K562 (cell line): Measurements from ENCODE around the gene SERPIND1. TPM values are rescaled to one million over a fixed set of nuclear protein-coding genes. Genes with fewer than 3 reads are reported as not detected.

Experiments used
- ATAC-seq: fragments of 200-7000 bp; cut with Tn5 transposase; 3 replicates; pipeline ENCODE4 v1.9.1; 2020; ENCODE audit warnings: moderate library complexity
- BruUV-seq: library from RNA; stranded (reverse); fragments of 400-500 nt; replicated peaks from 2 replicates; lab custom pipeline; 2021; lab: Mats Ljungman, UMichigan
- CTCF ChIA-PET: fragments of 300-600 bp; formaldehyde crosslinking; extraction: SDS; loops from one replicate; lab custom pipeline; 2021; ENCODE audit warnings: low intra/inter-chr PET ratio; lab: Yijun Ruan, JAX
- POLR2A ChIA-PET: fragments of 300-600, 350-650 bp; sonication (Branson Sonifier 250); formaldehyde crosslinking; extraction: SDS; loops from one replicate; lab custom pipeline; 2021; ENCODE audit warnings: antibody characterized with exemption, inconsistent platforms; lab: Yijun Ruan, JAX
- DNase-seq, 4 experiments: peaks; one replicate each; pipeline versions ENCODE4 v3.0.0 to v3.0.0-alpha.2; 2011 to 2018; ENCODE audit warnings: low spot score in 3 of 4, mixed read lengths in 3 of 4; ENCODE audit errors: extremely low read depth in 1 of 4
- FAIRE-seq: peaks from 2 replicates; lab custom pipeline; 2011; peaks lifted over from hg19 to GRCh38; lab: Jason Lieb, UNC
- H2AFZ ChIP-seq: 2 replicates; pipeline ENCODE4 v1.6.0; 2011; ENCODE audit warnings: low read depth, low read length, control low read depth, inconsistent platforms
- H3K27ac ChIP-seq: fragments of 200-600 bp; 3 replicates; pipeline ENCODE4 v1.8.0; 2011; ENCODE audit warnings: low read depth, mild to moderate bottlenecking, control low read depth, inconsistent platforms, low read length, moderate library complexity, mixed read lengths; ENCODE audit errors: extremely low read depth
- H3K27me3 ChIP-seq, 2 experiments: fragments of 300-600 bp in 1 of 2; 2 replicates in 1 of 2; 3 replicates in 1 of 2; pipeline versions ENCODE4 v1.6.0 to v1.8.0; 2011; ENCODE audit warnings: inconsistent platforms in 2 of 2, low read length in 2 of 2, mild to moderate bottlenecking in 1 of 2, mixed read lengths in 1 of 2, moderate library complexity in 1 of 2; ENCODE audit not compliant: control insufficient read depth in 2 of 2, insufficient read depth in 2 of 2
- H3K36me3 ChIP-seq: fragments of 300-600 bp; 3 replicates; pipeline ENCODE4 v1.8.0; 2011; ENCODE audit warnings: mild to moderate bottlenecking, low read length, inconsistent platforms; ENCODE audit not compliant: control insufficient read depth, insufficient read depth
- H3K4me1 ChIP-seq, 2 experiments: fragments of 200-600 bp in 1 of 2; replicated peaks in 1 of 2; 2 replicates in 1 of 2; 3 replicates in 1 of 2; pipeline versions ENCODE4 v1.5.1 to v1.8.0; 2011; ENCODE audit warnings: inconsistent platforms in 2 of 2, low read length in 2 of 2, mild to moderate bottlenecking in 1 of 2, mixed read lengths in 1 of 2, moderate library complexity in 1 of 2; ENCODE audit not compliant: control insufficient read depth in 2 of 2, insufficient read depth in 2 of 2
- H3K4me2 ChIP-seq: 2 replicates; pipeline ENCODE4 v1.6.1; 2011; ENCODE audit warnings: low read length, control low read depth, inconsistent platforms, mixed read lengths; ENCODE audit not compliant: insufficient read depth
- H3K4me3 ChIP-seq: fragments of 200-600 bp; sonication (generic), shearing (Covaris generic); 2 replicates; pipeline ENCODE4 v1.5.1; 2016; ENCODE audit warnings: control low read depth, inconsistent platforms
- H3K79me2 ChIP-seq: fragments of 200-600 bp; 3 replicates; pipeline ENCODE4 v1.8.0; 2011; ENCODE audit warnings: low read length, inconsistent platforms; ENCODE audit not compliant: control insufficient read depth, insufficient read depth
- H3K9ac ChIP-seq, 2 experiments: 2 replicates each; pipeline versions ENCODE4 v1.6.0 to v1.6.1; 2011; ENCODE audit warnings: low read depth in 2 of 2, low read length in 2 of 2, control low read depth in 1 of 2, inconsistent platforms in 1 of 2, mild to moderate bottlenecking in 1 of 2, mixed read lengths in 1 of 2; ENCODE audit not compliant: insufficient read depth in 1 of 2
- H3K9me1 ChIP-seq: one replicate; pipeline ENCODE4 v1.6.0; 2011; ENCODE audit warnings: inconsistent platforms, mild to moderate bottlenecking, low read length, moderate library complexity; ENCODE audit not compliant: control insufficient read depth, insufficient read depth
- H3K9me3 ChIP-seq: replicated peaks from 2 replicates; pipeline ENCODE4 v1.5.1; 2011; ENCODE audit warnings: low read depth, low read length, inconsistent platforms; ENCODE audit not compliant: control insufficient read depth, insufficient read depth
- H4K20me1 ChIP-seq: replicated peaks from 2 replicates; pipeline ENCODE4 v1.6.1; 2011; ENCODE audit warnings: low read length, inconsistent platforms, mixed read lengths; ENCODE audit not compliant: control insufficient read depth, insufficient read depth
- BRCA1 ChIP-seq, 2 experiments: fragments of 450-650 bp in 1 of 2; sonication (generic) in 1 of 2; formaldehyde crosslinking in 1 of 2; IDR thresholded peaks; 2 replicates each; pipeline versions ENCODE4 v1.5.0 to v1.6.1; 2017 to 2020; ENCODE audit warnings: mild to moderate bottlenecking in 1 of 2, missing genetic modification reagents in 1 of 2
- CBFB ChIP-seq: sonication (generic); formaldehyde crosslinking; IDR thresholded peaks from 2 replicates; pipeline ENCODE4 v1.4.0; 2020; ENCODE audit warnings: mild to moderate bottlenecking, missing genetic modification reagents
- ILK ChIP-seq: fragments of 450-650 bp; IDR thresholded peaks from 2 replicates; pipeline ENCODE4 v1.6.1; 2016; ENCODE audit warnings: missing genetic modification characterization, low read depth, mild to moderate bottlenecking, missing compliant biosample characterization, moderate library complexity, borderline replicate concordance
- MAFK ChIP-seq: IDR thresholded peaks from 2 replicates; pipeline ENCODE4 v1.6.1; 2011; ENCODE audit warnings: low read length, improper control_type of control experiment
- SP2 ChIP-seq: IDR thresholded peaks from 2 replicates; pipeline ENCODE4 v1.6.1; 2011; ENCODE audit warnings: mild to moderate bottlenecking, low read depth, low read length, moderate library complexity; ENCODE audit not compliant: poor library complexity, severe bottlenecking; ENCODE audit errors: extremely low read depth
- TAF7 ChIP-seq: fragments of 450-650 bp; IDR thresholded peaks from 2 replicates; pipeline ENCODE4 v1.6.1; 2016; ENCODE audit warnings: missing genetic modification characterization, missing compliant biosample characterization
- THAP7 ChIP-seq: fragments of 250-450 bp; sonication (Bioruptor Pico); IDR thresholded peaks from 2 replicates; pipeline ENCODE4 v1.5.0; 2021
- TOE1 ChIP-seq, 2 experiments: fragments of 450-650 bp in 1 of 2; sonication (generic) in 1 of 2; formaldehyde crosslinking in 1 of 2; IDR thresholded peaks; 2 replicates each; pipeline versions ENCODE4 v1.7.1 to v1.8.0; 2016 to 2022; ENCODE audit warnings: borderline replicate concordance in 2 of 2, mild to moderate bottlenecking in 2 of 2, antibody characterized with exemption in 1 of 2, inconsistent platforms in 1 of 2, low read depth in 1 of 2, missing genetic modification reagents in 1 of 2, moderate library complexity in 1 of 2
- ZNF175 ChIP-seq: fragments of 200-800 bp; sonication (Bioruptor generic); IDR thresholded peaks from 2 replicates; pipeline ENCODE4 v1.6.1; 2016; ENCODE audit warnings: low read depth, mild to moderate bottlenecking, missing genetic modification characterization, missing compliant biosample characterization
- WGBS: fragments of 100-300 bp; shearing (Covaris generic); methylation state at CpG from one replicate; pipeline ENCODE4 v1.1.6; 2016; ENCODE audit warnings: low coverage, mixed read lengths; ENCODE audit not compliant: insufficient coverage; ENCODE audit errors: missing lambda C conversion rate; 5-methylcytosine and 5-hydroxymethylcytosine counted together
- in situ Hi-C: fragments of 300-500 bp; cut with MboI; formaldehyde crosslinking; loops from 4 replicates; pipeline ENCODE4 v1.15.0; 2018; ENCODE audit warnings: inconsistent platforms, mixed read lengths
- intact Hi-C: fragments of 100-400 bp; cut with micrococcal nuclease; formaldehyde crosslinking; loops from 2 replicates; pipeline ENCODE4 v1.14.2; 2022
- polyA plus RNA-seq, 8 experiments: library from polyadenylated mRNA; depleted of rRNA in 4 of 8; stranded (reverse) in 5 of 8; unstranded in 3 of 8; fragments of >200 nt; fragmentation: Nextera tagmentation in 2 of 8; fragmentation: Illumina TruSeq in 1 of 8; extraction: Ambion mirVana in 2 of 8; extraction: Trizol in 1 of 8; gene quantifications; 2 replicates each; pipeline versions ENCODE4 v1.2.1 to v1.2.3, GENCODE V29; 2011 to 2014; ENCODE audit warnings: inconsistent platforms in 1 of 8, missing spikeins in 1 of 8
- total RNA-seq, 7 experiments: library from RNA; depleted of rRNA in 6 of 7; stranded (reverse); fragments of >200 nt in 6 of 7; fragmentation: Illumina TruSeq in 2 of 7; extraction: Trizol in 2 of 7; gene quantifications; 2 replicates each; pipeline versions ENCODE4 v1.2.1 to v1.2.3, GENCODE V29; 2011 to 2021; ENCODE audit warnings: low replicate concordance in 1 of 7
- TF ChIP-seq, protein P1 (sequence below): fragments of 250-450 bp; sonication (Bioruptor Pico); IDR thresholded peaks from 2 replicates; pipeline ENCODE4 v1.8.0; 2022; ENCODE audit warnings: moderate library complexity, mild to moderate bottlenecking, inconsistent platforms

SERPIND1 gene
- total and polyA plus RNA-seq, 9 of the 15 experiments (the other 6 are each of a cell fraction or from before 2014, with no cell fraction given), result 0.04 to 0.11 (median 0.09) TPM; not detected in 6

- DNase-seq (no peak), FAIRE-seq (no peak), ATAC-seq (no peak)
- no peak for TF ChIP-seq BRCA1 (IDR thresholded peaks at IDR 0.05)
- TF ChIP-seq BRCA1 (CRISPR knock-in tag; IDR thresholded peaks at IDR 0.05), result 0 out of 2 replicates have a peak, but pooled peaks have one; percentile 45
- TF ChIP-seq CBFB, result no peak
- H3K36me3 ChIP-seq, result peaks cover 76% of the 10 kb centered on the region
- no peak overlapping the region for H3K4me3 ChIP-seq
- no peak overlapping the region for H3K4me2 ChIP-seq
- H4K20me1 ChIP-seq, result no peaks in the 10 kb centered on the region; the same call in 1 of the 2 replicates
- H3K9me1 ChIP-seq, result no peaks in the 10 kb centered on the region
- CTCF ChIA-PET, result no interaction called here
- H3K9ac ChIP-seq, result no peak overlapping the region; a peak in 1 of 4 replicates
- no peaks in the 10 kb centered on the region for H3K27me3 ChIP-seq
- 89% methylated on average over 15 of the region's 15 CpGs for WGBS
- in situ Hi-C loops, result no loop called here
- POLR2A ChIA-PET, result interaction anchor here (3.0 kb wide), 1 partner anchor 17 kb away, joined by 16 read pairs; no protein-coding TSS in a partner anchor
- no peak overlapping the region for H2AFZ ChIP-seq
- H3K79me2 ChIP-seq, result no peaks in the 10 kb centered on the region
- H3K9me3 ChIP-seq, result peaks cover 11% of the 10 kb centered on the region
- H3K27ac ChIP-seq, result no peak overlapping the region
- no peaks in the 10 kb centered on the region for H3K4me1 ChIP-seq
- BruUV-seq, result no TSS peak
- intact Hi-C loops, result loop anchor here (5.0 kb wide), 4 partner anchors 38 to 327 kb away; no protein-coding TSS in a partner anchor
Observed at GRCh38 chr22:20744456-20744855, 29.5 kb upstream of the SERPIND1 start.

DNA sequence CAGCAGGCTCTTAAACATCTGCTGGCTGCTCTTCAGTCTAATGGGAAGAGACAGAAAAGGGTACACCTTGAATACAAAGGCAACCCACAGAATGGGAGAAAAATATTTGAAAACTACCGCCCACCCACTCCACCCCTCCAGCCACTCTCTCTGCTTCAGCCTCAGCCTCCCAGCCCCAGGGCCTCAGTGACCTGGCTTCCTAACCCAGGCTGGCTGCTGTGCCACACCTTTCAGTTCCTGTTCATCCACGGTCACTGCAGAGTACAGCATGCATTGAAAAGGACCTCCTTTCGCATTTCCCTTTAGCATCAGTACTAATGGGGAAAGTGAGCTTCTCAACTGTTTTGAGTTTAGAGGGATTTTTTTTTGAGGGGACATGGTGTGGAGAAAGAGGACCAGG lies 28.8 kb upstream of the SERPIND1 start:
- ChIA-PET POLR2A (interaction anchor here (3.0 kb wide), 1 partner anchor 17 kb away, joined by 16 read pairs; no protein-coding TSS in a partner anchor), CTCF (interaction anchor here (1.0 kb wide), 1 partner anchor 179 kb away, joined by 3 read pairs; no protein-coding TSS in a partner anchor)
- FAIRE-seq (no peak), DNase-seq (no peak), ATAC-seq (no peak)
- Histone ChIP-seq H2AFZ (no peak overlapping the region), H3K9ac (no peak overlapping the region), H3K9me3 (peaks cover 11% of the 10 kb centered on the region), H3K9me1 (no peaks in the 10 kb centered on the region), H3K36me3 (peaks cover 83% of the 10 kb centered on the region), H3K4me1 (no peaks in the 10 kb centered on the region), H3K4me2 (no peak overlapping the region), H4K20me1 (peaks cover 4% of the 10 kb centered on the region), H3K79me2 (no peaks in the 10 kb centered on the region), H3K27ac (no peak overlapping the region), H3K27me3 (no peaks in the 10 kb centered on the region), H3K4me3 (no peak overlapping the region)
- intact Hi-C loops (no loop called here), in situ Hi-C loops (no loop called here)
- WGBS, result 94% methylated on average over 3 of the region's 3 CpGs
- no TSS peak for BruUV-seq
- TF ChIP-seq SP2, result peak; percentile 25
- 0 out of 2 replicates have a peak, but pooled peaks have one; percentile 3 for TF ChIP-seq TAF7 (tag)
- 0 out of 2 replicates have a peak, but pooled peaks have one; percentile 15 for TF ChIP-seq MAFK
- TF ChIP-seq THAP7, result 0 out of 2 replicates have a peak, but pooled peaks have one; percentile 34
- 0 out of 2 replicates have a peak, but pooled peaks have one; percentile 29 for TF ChIP-seq ZNF175 (CRISPR knock-in tag)
- TF ChIP-seq TOE1 (IDR thresholded peaks at IDR 0.05; ENCODE audit: borderline replicate concordance), result no peak
- 0 out of 2 replicates have a peak, but pooled peaks have one; percentile 7 for TF ChIP-seq TOE1 (CRISPR knock-in tag; IDR thresholded peaks at IDR 0.05; ENCODE audit: borderline replicate concordance, low read depth)
- TF ChIP-seq ILK, result 0 out of 2 replicates have a peak, but pooled peaks have one; percentile 28
- TF ChIP-seq, protein P1, sequence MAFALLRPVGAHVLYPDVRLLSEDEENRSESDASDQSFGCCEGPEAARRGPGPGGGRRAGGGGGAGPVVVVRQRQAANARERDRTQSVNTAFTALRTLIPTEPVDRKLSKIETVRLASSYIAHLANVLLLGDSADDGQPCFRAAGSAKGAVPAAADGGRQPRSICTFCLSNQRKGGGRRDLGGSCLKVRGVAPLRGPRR, result no peak
